H1 (cell line): ENCODE data around the gene FOXC1. TPM values are rescaled to one million over a fixed set of nuclear protein-coding genes. Genes with fewer than 3 reads are reported as not detected.

ENCODE experiments used
- CTCF ChIA-PET: fragments of 300-600 bp; sonication (Branson Sonifier 250); formaldehyde crosslinking; loops from one replicate; lab custom pipeline; 2021; ENCODE audit not compliant: partially characterized antibody; lab: Charles Lee
- POLR2A ChIA-PET: fragments of 300-600 bp; sonication (Branson Sonifier 250); formaldehyde crosslinking; loops from one replicate; lab custom pipeline; 2021; ENCODE audit warnings: inconsistent platforms; ENCODE audit not compliant: partially characterized antibody; lab: Charles Lee
- DNase-seq, 2 experiments: peaks; one replicate each; pipeline versions ENCODE4 v3.0.0 to v3.0.0-alpha.2; 2010 to 2022; ENCODE audit warnings: low spot score in 2 of 2, low read depth in 1 of 2, mixed read lengths in 1 of 2
- FAIRE-seq: peaks from 2 replicates; lab custom pipeline; 2011; peaks lifted over from hg19 to GRCh38; lab: Jason Lieb, UNC
- H2AFZ ChIP-seq: 2 replicates; pipeline ENCODE4 v1.8.1; 2012; ENCODE audit warnings: low read length, inconsistent platforms
- H2AK5ac ChIP-seq: 2 replicates; pipeline ENCODE4 v1.6.1; 2013; ENCODE audit warnings: low read depth, low read length
- H2BK120ac ChIP-seq: replicated peaks from 2 replicates; pipeline ENCODE3; 2013; ENCODE audit warnings: low read depth, low read length, inconsistent platforms
- H2BK12ac ChIP-seq: 2 replicates; pipeline ENCODE4 v1.6.1; 2013; ENCODE audit warnings: low read depth, low read length
- H2BK15ac ChIP-seq: 2 replicates; pipeline ENCODE4 v1.6.1; 2013; ENCODE audit warnings: low read length
- H2BK20ac ChIP-seq: 2 replicates; pipeline ENCODE4 v1.6.1; 2013; ENCODE audit warnings: low read length
- H2BK5ac ChIP-seq: 2 replicates; pipeline ENCODE4 v1.6.1; 2013; ENCODE audit warnings: low read depth, low read length
- H3K14ac ChIP-seq: 2 replicates; pipeline ENCODE4 v1.6.1; 2013; ENCODE audit warnings: inconsistent platforms; ENCODE audit not compliant: insufficient read length
- H3K18ac ChIP-seq: 2 replicates; pipeline ENCODE4 v1.6.1; 2013; ENCODE audit warnings: low read length; ENCODE audit errors: extremely low read depth
- H3K23ac ChIP-seq: 2 replicates; pipeline ENCODE4 v1.6.1; 2013; ENCODE audit warnings: inconsistent platforms; ENCODE audit not compliant: insufficient read length
- H3K23me2 ChIP-seq: 2 replicates; pipeline ENCODE4 v1.6.1; 2013; ENCODE audit warnings: low read depth, low read length
- H3K27ac ChIP-seq: 2 replicates; pipeline ENCODE4 v1.6.1; 2011; ENCODE audit warnings: low read depth, low read length, inconsistent platforms
- H3K27me3 ChIP-seq, 4 experiments: replicated peaks in 1 of 4; 1 replicate in 1 of 4; 2 replicates in 3 of 4; pipeline versions ENCODE4 v1.6.1 to v1.8.1; 2011 to 2013; ENCODE audit warnings: low read length in 3 of 4, mild to moderate bottlenecking in 3 of 4, inconsistent platforms in 2 of 4, mixed read lengths in 2 of 4, moderate library complexity in 1 of 4; ENCODE audit not compliant: control insufficient read depth in 3 of 4, insufficient read depth in 3 of 4; ENCODE audit errors: extremely low read depth in 1 of 4
- H3K36me3 ChIP-seq, 4 experiments: 2 replicates each; pipeline versions ENCODE4 v1.6.1 to v1.8.1; 2011 to 2013; ENCODE audit warnings: mild to moderate bottlenecking in 4 of 4, low read length in 3 of 4, moderate library complexity in 2 of 4, control low read depth in 1 of 4, inconsistent platforms in 1 of 4; ENCODE audit not compliant: insufficient read depth in 4 of 4, control insufficient read depth in 2 of 4
- H3K4ac ChIP-seq: replicated peaks from 2 replicates; pipeline ENCODE3; 2013; ENCODE audit warnings: low read length, low read depth, mixed read lengths, inconsistent platforms; ENCODE audit not compliant: insufficient read length
- H3K4me1 ChIP-seq, 4 experiments: replicated peaks in 1 of 4; 1 replicate in 1 of 4; 2 replicates in 3 of 4; pipeline versions ENCODE4 v1.6.1 to v1.8.1; 2011 to 2013; ENCODE audit warnings: low read length in 3 of 4, inconsistent platforms in 2 of 4, mixed read lengths in 1 of 4; ENCODE audit not compliant: insufficient read depth in 4 of 4, control insufficient read depth in 3 of 4
- H3K4me2 ChIP-seq, 2 experiments: 2 replicates each; pipeline versions ENCODE4 v1.6.1 to v1.8.1; 2011 to 2013; ENCODE audit warnings: low read depth in 2 of 2, low read length in 2 of 2, control low read depth in 1 of 2, inconsistent platforms in 1 of 2, mild to moderate bottlenecking in 1 of 2; ENCODE audit not compliant: insufficient read depth in 1 of 2
- H3K4me3 ChIP-seq, 4 experiments: fragments of 200-600, 300-600 bp in 1 of 4; sonication (generic), shearing (Covaris generic), sonication (Bioruptor Twin) in 1 of 4; 2 replicates each; pipeline versions ENCODE4 v1.5.1 to v1.8.1; 2011 to 2016; ENCODE audit warnings: low read length in 4 of 4, low read depth in 3 of 4, control low read depth in 2 of 4, inconsistent platforms in 2 of 4, mild to moderate bottlenecking in 2 of 4, mixed read lengths in 1 of 4, moderate library complexity in 1 of 4; ENCODE audit not compliant: insufficient read depth in 2 of 4; ENCODE audit errors: extremely low read depth in 1 of 4
- H3K56ac ChIP-seq: replicated peaks from 2 replicates; pipeline ENCODE3; 2013; ENCODE audit warnings: low read depth, mild to moderate bottlenecking, mixed read lengths, low read length, inconsistent platforms; ENCODE audit not compliant: insufficient read length
- H3K79me1 ChIP-seq: 2 replicates; pipeline ENCODE4 v1.6.1; 2013; ENCODE audit warnings: low read depth, low read length, control low read depth
- H3K79me2 ChIP-seq, 2 experiments: 2 replicates each; pipeline versions ENCODE4 v1.6.1 to v1.8.1; 2012 to 2013; ENCODE audit warnings: low read length in 2 of 2, mild to moderate bottlenecking in 2 of 2, inconsistent platforms in 1 of 2; ENCODE audit not compliant: insufficient read depth in 2 of 2, control insufficient read depth in 1 of 2
- H3K9ac ChIP-seq, 4 experiments: replicated peaks in 1 of 4; 1 replicate in 1 of 4; 2 replicates in 3 of 4; pipeline versions ENCODE4 v1.6.1 to v1.8.1; 2011 to 2013; ENCODE audit warnings: low read depth in 3 of 4, low read length in 3 of 4, control low read depth in 2 of 4, mild to moderate bottlenecking in 2 of 4, moderate library complexity in 2 of 4, inconsistent platforms in 1 of 4; ENCODE audit errors: extremely low read depth in 1 of 4
- H3K9me3 ChIP-seq, 2 experiments: 2 replicates each; pipeline versions ENCODE4 v1.6.1 to v1.8.1; 2012 to 2013; ENCODE audit warnings: mild to moderate bottlenecking in 2 of 2, moderate library complexity in 2 of 2, control low read depth in 1 of 2, inconsistent platforms in 1 of 2, low read depth in 1 of 2, low read length in 1 of 2, mixed read lengths in 1 of 2; ENCODE audit not compliant: insufficient read depth in 2 of 2
- H4K20me1 ChIP-seq, 2 experiments: replicated peaks in 1 of 2; 2 replicates each; pipeline versions ENCODE3 to v1.8.1; 2011 to 2013; ENCODE audit warnings: inconsistent platforms in 2 of 2, low read length in 2 of 2, mild to moderate bottlenecking in 1 of 2; ENCODE audit not compliant: insufficient read depth in 2 of 2, control insufficient read depth in 1 of 2
- H4K5ac ChIP-seq: 2 replicates; pipeline ENCODE4 v1.6.1; 2013; ENCODE audit warnings: low read length, low read depth, mixed read lengths, inconsistent platforms; ENCODE audit not compliant: insufficient read length
- H4K8ac ChIP-seq: 2 replicates; pipeline ENCODE4 v1.8.0; 2013; ENCODE audit warnings: mild to moderate bottlenecking, moderate library complexity, low read length, inconsistent platforms; ENCODE audit not compliant: insufficient read depth; ENCODE audit errors: extremely low read depth
- H4K91ac ChIP-seq: replicated peaks from 2 replicates; pipeline ENCODE3; 2013; ENCODE audit warnings: low read length, mixed read lengths, inconsistent platforms; ENCODE audit not compliant: insufficient read length
- ATF2 ChIP-seq: IDR thresholded peaks from 2 replicates; pipeline ENCODE4 v1.6.1; 2012; ENCODE audit warnings: low read length, inconsistent platforms
- BCL11A ChIP-seq, 2 experiments: IDR thresholded peaks; one replicate each; pipeline ENCODE4 v1.6.1; 2011; ENCODE audit warnings: low read depth in 2 of 2, low read length in 2 of 2, mild to moderate bottlenecking in 2 of 2
- CBX5 ChIP-seq: fragments of 300-800, 300-1000 bp; sonication (generic); IDR thresholded peaks from 2 replicates; pipeline ENCODE4 v1.7.1; 2016; ENCODE audit warnings: antibody characterized with exemption, low read length, low read depth
- CTCF ChIP-seq, 3 experiments: IDR thresholded peaks; 1 replicate in 2 of 3; 2 replicates in 1 of 3; pipeline versions ENCODE4 v1.5.1 to v1.6.1; 2011; ENCODE audit warnings: low read length in 3 of 3, mild to moderate bottlenecking in 3 of 3, inconsistent platforms in 2 of 3, low read depth in 1 of 3, moderate library complexity in 1 of 3; ENCODE audit not compliant: insufficient read depth in 1 of 3; ENCODE audit errors: control extremely low read depth in 1 of 3
- E2F6 ChIP-seq: IDR thresholded peaks from 2 replicates; pipeline ENCODE4 v1.6.1; 2012; ENCODE audit warnings: inconsistent platforms
- HDAC2 ChIP-seq, 2 experiments: fragments of 300-600 bp in 1 of 2; sonication (generic) in 1 of 2; IDR thresholded peaks; 2 replicates each; pipeline ENCODE4 v1.6.1; 2011 to 2012; ENCODE audit warnings: low read depth in 2 of 2, low read length in 2 of 2, mild to moderate bottlenecking in 2 of 2, moderate library complexity in 2 of 2, borderline replicate concordance in 1 of 2, inconsistent platforms in 1 of 2
- SP4 ChIP-seq: IDR thresholded peaks from 2 replicates; pipeline ENCODE4 v1.6.1; 2012; ENCODE audit warnings: low read length, inconsistent platforms
- TAF1 ChIP-seq: IDR thresholded peaks from 2 replicates; pipeline ENCODE4 v1.6.1; 2011; ENCODE audit warnings: mild to moderate bottlenecking, low read depth, low read length
- WGBS, 2 experiments: shearing (Covaris generic) in 1 of 2; methylation state at CpG; one replicate each; pipeline versions ENCODE4 v1.1.6 to v1.1.7; 2013 to 2015; ENCODE audit warnings: low lambda C conversion rate in 2 of 2, mixed read lengths in 2 of 2, inconsistent platforms in 1 of 2, low coverage in 1 of 2, missing lambda C conversion rate in 1 of 2; ENCODE audit not compliant: insufficient replicate concordance in 2 of 2, insufficient coverage in 1 of 2, insufficient read length in 1 of 2; ENCODE audit errors: extremely low coverage in 1 of 2, missing lambda C conversion rate in 1 of 2; 5-methylcytosine and 5-hydroxymethylcytosine counted together
- polyA plus RNA-seq, 7 experiments: library from polyadenylated mRNA; depleted of rRNA in 3 of 7; stranded (reverse) in 5 of 7; unstranded in 2 of 7; fragments of >200 nt in 5 of 7; fragments of 200-250 nt in 2 of 7; gene quantifications; 1 replicate in 5 of 7; 2 replicates in 1 of 7; 4 replicates in 1 of 7; pipeline versions ENCODE4 v1.2.1 to v1.2.3, GENCODE V29; 2011 to 2013; ENCODE audit warnings: missing spikeins in 2 of 7, mixed read lengths in 2 of 7
- total RNA-seq: library from RNA; stranded (reverse); fragmentation: NEBNext Ultra II Directional; extraction: Animal tissue kit (Norgen Biotek cat#: 25700); gene quantifications from 2 replicates; pipeline ENCODE4 v1.2.1, GENCODE V29; 2021

The FOXC1 gene
- total and polyA plus RNA-seq, 2 of the 8 experiments (the other 6 are each of a cell fraction or from before 2014, with no cell fraction given), result 0.22 TPM; not detected in 1

- no peak overlapping the region for H2BK15ac ChIP-seq
- 71% methylated on average over 15 of the region's 15 CpGs; no CpG with 5 or more reads in 1 of the 2 experiments for WGBS, 2 experiments
- no peaks in the 10 kb centered on the region for H3K9me3 ChIP-seq
- no peak overlapping the region for H3K9ac ChIP-seq
- peak overlapping the region; percentile 81 to 93; a peak in 3 of 4 replicates for H3K4me2 ChIP-seq
- H3K18ac ChIP-seq, result no peak overlapping the region
- ChIA-PET POLR2A (no interaction called here), CTCF (interaction anchor here (0.6 to 1.3 kb wide), 2 partner anchors 51 to 57 kb away, joined by 3 read pairs; no protein-coding TSS in a partner anchor)
- peaks cover 14 to 36% (median 17%) of the 10 kb centered on the region in 4 experiments for H3K4me1 ChIP-seq
- peaks cover 4 to 8% of the 10 kb centered on the region in 2 experiments for H4K20me1 ChIP-seq
- H3K56ac ChIP-seq, result no peak overlapping the region
- H2BK12ac ChIP-seq, result no peak overlapping the region
- no peak overlapping the region for H4K5ac ChIP-seq
- H2BK120ac ChIP-seq, result no peak overlapping the region
- peak overlapping the region; percentile 74 for H4K8ac ChIP-seq
- H3K79me2 ChIP-seq, result no peaks in the 10 kb centered on the region
- no peak overlapping the region for H2BK5ac ChIP-seq
- H4K91ac ChIP-seq, result no peak overlapping the region
- peaks cover 35 to 65% (median 59%) of the 10 kb centered on the region in 4 experiments for H3K27me3 ChIP-seq
- H2AFZ ChIP-seq, result no peak overlapping the region
- no peak overlapping the region for H2AK5ac ChIP-seq
- no peaks in the 10 kb centered on the region for H3K79me1 ChIP-seq
- H3K27ac ChIP-seq, result no peak overlapping the region
- H3K4ac ChIP-seq, result no peak overlapping the region
- H3K36me3 ChIP-seq, result peaks cover 0 to 9% (median 0%) of the 10 kb centered on the region in 4 experiments; a peak in 1 of 8 replicates
- H3K23ac ChIP-seq, result no peak overlapping the region
- FAIRE-seq (no peak), DNase-seq (no peak)
- no peak overlapping the region for H3K14ac ChIP-seq
- peak overlapping the region in 2 of 4 experiments; percentile 38 to 59; a peak in 3 of 8 replicates for H3K4me3 ChIP-seq
- peaks cover 20% of the 10 kb centered on the region; the same call in 1 of the 2 replicates for H3K23me2 ChIP-seq
- H2BK20ac ChIP-seq, result no peak overlapping the region
- TF ChIP-seq SP4 (no peak), E2F6 (no peak), CTCF (IDR thresholded peaks at IDR 0.05; ENCODE audit: control extremely low read depth in 1 of 3, insufficient read depth in 1 of 3, low read depth in 1 of 3, low read length in 3 of 3) (no peak), HDAC2 (IDR thresholded peaks at IDR 0.05; ENCODE audit: borderline replicate concordance in 1 of 2, low read depth in 2 of 2, low read length in 2 of 2) (no peak), BCL11A (IDR thresholded peaks at IDR 0.05; ENCODE audit: low read depth in 2 of 2, low read length in 2 of 2) (no peak), CBX5 (no peak), TAF1 (no peak), ATF2 (no peak)
These were observed 6.0 kb upstream of the FOXC1 start for GRCh38 chr6:1603708-1604107.
